ENCODE data around the gene THAP4.

THAP4 gene, protein sequence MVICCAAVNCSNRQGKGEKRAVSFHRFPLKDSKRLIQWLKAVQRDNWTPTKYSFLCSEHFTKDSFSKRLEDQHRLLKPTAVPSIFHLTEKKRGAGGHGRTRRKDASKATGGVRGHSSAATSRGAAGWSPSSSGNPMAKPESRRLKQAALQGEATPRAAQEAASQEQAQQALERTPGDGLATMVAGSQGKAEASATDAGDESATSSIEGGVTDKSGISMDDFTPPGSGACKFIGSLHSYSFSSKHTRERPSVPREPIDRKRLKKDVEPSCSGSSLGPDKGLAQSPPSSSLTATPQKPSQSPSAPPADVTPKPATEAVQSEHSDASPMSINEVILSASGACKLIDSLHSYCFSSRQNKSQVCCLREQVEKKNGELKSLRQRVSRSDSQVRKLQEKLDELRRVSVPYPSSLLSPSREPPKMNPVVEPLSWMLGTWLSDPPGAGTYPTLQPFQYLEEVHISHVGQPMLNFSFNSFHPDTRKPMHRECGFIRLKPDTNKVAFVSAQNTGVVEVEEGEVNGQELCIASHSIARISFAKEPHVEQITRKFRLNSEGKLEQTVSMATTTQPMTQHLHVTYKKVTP

DNA sequence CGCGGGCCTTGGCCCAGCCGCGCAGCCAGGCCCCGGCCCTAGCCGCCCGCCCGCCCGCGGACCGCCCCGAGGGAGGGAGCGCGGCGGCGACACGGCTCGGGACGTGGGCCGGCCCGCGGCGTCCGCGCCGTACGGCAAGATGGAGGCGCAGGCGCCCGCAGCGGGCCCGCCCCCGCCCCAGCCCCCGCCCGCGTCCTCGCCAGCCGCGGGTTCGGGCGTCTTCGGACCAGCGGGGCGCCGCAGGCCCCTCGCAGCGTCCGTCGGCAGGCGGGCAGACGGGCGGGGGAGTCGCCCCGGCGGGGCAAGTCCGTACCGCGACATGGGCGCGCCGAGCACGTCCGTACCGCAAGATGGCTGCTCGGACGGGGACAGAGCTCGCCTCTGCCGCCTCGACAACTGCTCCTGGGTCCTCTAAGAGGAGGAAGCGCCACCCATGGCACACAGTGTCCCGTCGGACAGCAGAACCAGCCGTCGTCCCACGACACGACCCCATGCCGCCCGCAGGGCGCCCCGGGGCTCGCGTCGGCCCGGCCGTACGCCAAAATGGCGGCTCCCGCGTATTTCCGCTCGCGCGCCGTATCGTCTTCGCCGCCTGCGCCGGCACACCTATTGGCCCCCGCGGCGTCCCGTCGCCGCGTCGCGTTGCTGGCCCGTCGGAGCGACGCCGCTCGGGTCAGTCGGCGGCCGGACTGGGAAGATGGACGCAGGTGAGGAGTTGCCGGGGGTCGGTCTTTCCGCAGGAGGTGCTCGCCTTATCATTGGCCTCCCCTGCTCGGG lies at the start of gene THAP4, which contains the start of gene ATG4B:
THAP4 (minus strand) TSS at position 141 of the 777 bp plus-strand sequence. CDS start 141 bp downstream, outside the sequence.
ATG4B (plus strand) TSS at position 676 of the 777 bp plus-strand sequence; CDS start at position 698, 22 bp downstream.
- ATAC-seq = peak; percentile 90
- TF ChIP-seq OSR1 (CRISPR knock-in tag; IDR thresholded peaks at IDR 0.05) (no peak), CSRNP3 (CRISPR knock-in tag; IDR thresholded peaks at IDR 0.05) (no peak), RARB (CRISPR knock-in tag; IDR thresholded peaks at IDR 0.05) (no peak), ZFP3 (CRISPR knock-in tag; IDR thresholded peaks at IDR 0.05) (peak; percentile 66; the same call in 1 of the 2 replicates), ZNF565 (CRISPR knock-in tag; conservative IDR thresholded peaks at IDR 0.05; ENCODE audit: low read depth) (no peak), ISL1 (CRISPR knock-in tag; IDR thresholded peaks at IDR 0.05) (0 out of 2 replicates have a peak, but pooled peaks have one; percentile 6), CSDC2 (CRISPR knock-in tag; IDR thresholded peaks at IDR 0.05) (peak; percentile 77), GLIS3 (CRISPR knock-in tag; IDR thresholded peaks at IDR 0.05) (no peak), ZFP30 (CRISPR knock-in tag; IDR thresholded peaks at IDR 0.05) (no peak; the same call in 1 of the 2 replicates), SNAI2 (CRISPR knock-in tag; IDR thresholded peaks at IDR 0.05) (no peak), TCF4 (CRISPR knock-in tag; IDR thresholded peaks at IDR 0.05; ENCODE audit: borderline replicate concordance) (no peak), BACH2 (CRISPR knock-in tag; IDR thresholded peaks at IDR 0.05; ENCODE audit: borderline replicate concordance) (no peak)
- TF ChIP-seq, protein P1, sequence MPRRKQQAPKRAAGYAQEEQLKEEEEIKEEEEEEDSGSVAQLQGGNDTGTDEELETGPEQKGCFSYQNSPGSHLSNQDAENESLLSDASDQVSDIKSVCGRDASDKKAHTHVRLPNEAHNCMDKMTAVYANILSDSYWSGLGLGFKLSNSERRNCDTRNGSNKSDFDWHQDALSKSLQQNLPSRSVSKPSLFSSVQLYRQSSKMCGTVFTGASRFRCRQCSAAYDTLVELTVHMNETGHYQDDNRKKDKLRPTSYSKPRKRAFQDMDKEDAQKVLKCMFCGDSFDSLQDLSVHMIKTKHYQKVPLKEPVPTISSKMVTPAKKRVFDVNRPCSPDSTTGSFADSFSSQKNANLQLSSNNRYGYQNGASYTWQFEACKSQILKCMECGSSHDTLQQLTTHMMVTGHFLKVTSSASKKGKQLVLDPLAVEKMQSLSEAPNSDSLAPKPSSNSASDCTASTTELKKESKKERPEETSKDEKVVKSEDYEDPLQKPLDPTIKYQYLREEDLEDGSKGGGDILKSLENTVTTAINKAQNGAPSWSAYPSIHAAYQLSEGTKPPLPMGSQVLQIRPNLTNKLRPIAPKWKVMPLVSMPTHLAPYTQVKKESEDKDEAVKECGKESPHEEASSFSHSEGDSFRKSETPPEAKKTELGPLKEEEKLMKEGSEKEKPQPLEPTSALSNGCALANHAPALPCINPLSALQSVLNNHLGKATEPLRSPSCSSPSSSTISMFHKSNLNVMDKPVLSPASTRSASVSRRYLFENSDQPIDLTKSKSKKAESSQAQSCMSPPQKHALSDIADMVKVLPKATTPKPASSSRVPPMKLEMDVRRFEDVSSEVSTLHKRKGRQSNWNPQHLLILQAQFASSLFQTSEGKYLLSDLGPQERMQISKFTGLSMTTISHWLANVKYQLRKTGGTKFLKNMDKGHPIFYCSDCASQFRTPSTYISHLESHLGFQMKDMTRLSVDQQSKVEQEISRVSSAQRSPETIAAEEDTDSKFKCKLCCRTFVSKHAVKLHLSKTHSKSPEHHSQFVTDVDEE (CRISPR knock-in tag; IDR thresholded peaks at IDR 0.05) = peak; percentile 71; the same call in 1 of the 2 replicates

DNA sequence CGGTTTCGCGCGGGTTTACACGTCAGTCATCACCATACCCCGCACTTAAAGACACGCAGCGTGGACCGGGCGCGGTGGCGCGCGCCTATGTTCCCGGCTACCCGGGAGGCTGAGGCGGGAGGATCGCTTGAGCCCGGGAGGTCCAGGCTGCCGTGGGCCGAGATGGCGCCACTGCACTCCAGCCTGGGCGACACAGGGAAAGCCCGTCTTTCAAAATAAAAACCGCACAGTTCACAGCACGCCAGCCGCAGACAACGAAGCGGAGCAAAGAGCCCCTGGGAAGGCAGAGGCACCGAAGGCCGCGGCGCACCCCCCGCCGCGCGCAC lies 49.3 kb upstream of the THAP4 start:
- ATAC-seq = peak; percentile 15
- TF ChIP-seq OSR1 (CRISPR knock-in tag; IDR thresholded peaks at IDR 0.05) (no peak), PPARA (CRISPR knock-in tag; IDR thresholded peaks at IDR 0.05; ENCODE audit: borderline replicate concordance) (no peak), BACH2 (CRISPR knock-in tag; IDR thresholded peaks at IDR 0.05; ENCODE audit: borderline replicate concordance) (no peak), ZNF70 (CRISPR knock-in tag; IDR thresholded peaks at IDR 0.05) (no peak), ISL1 (CRISPR knock-in tag; IDR thresholded peaks at IDR 0.05) (no peak), TCF4 (CRISPR knock-in tag; IDR thresholded peaks at IDR 0.05; ENCODE audit: borderline replicate concordance) (no peak), CSDC2 (CRISPR knock-in tag; IDR thresholded peaks at IDR 0.05) (no peak), SNAI2 (CRISPR knock-in tag; IDR thresholded peaks at IDR 0.05) (no peak), TOX (CRISPR knock-in tag; IDR thresholded peaks at IDR 0.05; ENCODE audit: borderline replicate concordance) (no peak), POU6F1 (CRISPR knock-in tag; IDR thresholded peaks at IDR 0.05; ENCODE audit: borderline replicate concordance, low read depth) (no peak), ESRRG (CRISPR knock-in tag; IDR thresholded peaks at IDR 0.05) (no peak), ZNF8 (CRISPR knock-in tag; IDR thresholded peaks at IDR 0.05) (no peak), ZFP3 (CRISPR knock-in tag; IDR thresholded peaks at IDR 0.05) (no peak), CREB5 (CRISPR knock-in tag; IDR thresholded peaks at IDR 0.05; ENCODE audit: low read depth) (no peak), ARNTL (CRISPR knock-in tag; IDR thresholded peaks at IDR 0.05; ENCODE audit: borderline replicate concordance, low read depth) (no peak), CSRNP3 (CRISPR knock-in tag; IDR thresholded peaks at IDR 0.05) (no peak)
